Ascending aorta (tissue), 2 donors: ENCODE data around the gene SLC9C2. TPM values are rescaled to one million over a fixed set of nuclear protein-coding genes. Genes with fewer than 3 reads are reported as not detected.

Experiments
- DNase-seq, 2 donors: peaks; one replicate each; pipeline ENCODE4 v3.0.0-alpha.2; 2019; ENCODE audit warnings: low spot score in 2 of 2
- H3K27ac ChIP-seq, 2 donors: fragments of 200-600 bp; sonication (generic); one replicate each; pipeline ENCODE4 v1.5.1; 2016 to 2017; ENCODE audit warnings: mild to moderate bottlenecking in 1 of 2
- H3K27me3 ChIP-seq: fragments of 200-600 bp; sonication (generic); one replicate; pipeline ENCODE4 v1.5.1; 2017
- H3K36me3 ChIP-seq, 2 donors: fragments of 200-600 bp; sonication (generic); one replicate each; pipeline ENCODE4 v1.5.1; 2016
- H3K4me1 ChIP-seq, 2 donors: fragments of 200-600 bp; sonication (generic); one replicate each; pipeline ENCODE4 v1.5.1; 2016 to 2017; ENCODE audit warnings: mild to moderate bottlenecking in 1 of 2
- H3K4me3 ChIP-seq, 2 donors: fragments of 200-600 bp; sonication (generic); one replicate each; pipeline ENCODE4 v1.5.1; 2016 to 2017; ENCODE audit warnings: mild to moderate bottlenecking in 1 of 2
- H3K9me3 ChIP-seq, 2 donors: fragments of 200-600 bp; sonication (generic); one replicate each; pipeline ENCODE4 v1.5.1; 2016
- intact Hi-C: fragments of 100-400 bp; cut with DNase I; formaldehyde crosslinking; loops from one replicate; pipeline ENCODE4 v1.15.1; 2023
- total RNA-seq: library from RNA; depleted of rRNA; stranded (reverse); fragments of >200 nt; gene quantifications from one replicate; pipeline ENCODE4 v1.1.0, GENCODE V29; 2016
- TF ChIP-seq, protein P1 (sequence below), 3 experiments: fragments of 200-600 bp in 2 of 3; fragments of 450-650 bp in 1 of 3; sonication (generic) in 2 of 3; IDR thresholded peaks; one replicate each; pipeline ENCODE4 v1.5.1; 2016 to 2019; ENCODE audit warnings: antibody characterized with exemption in 3 of 3, mild to moderate bottlenecking in 1 of 3, moderate library complexity in 1 of 3

Gene SLC9C2
- total RNA-seq, 1 donor from 2014 or later = not detected

DNA sequence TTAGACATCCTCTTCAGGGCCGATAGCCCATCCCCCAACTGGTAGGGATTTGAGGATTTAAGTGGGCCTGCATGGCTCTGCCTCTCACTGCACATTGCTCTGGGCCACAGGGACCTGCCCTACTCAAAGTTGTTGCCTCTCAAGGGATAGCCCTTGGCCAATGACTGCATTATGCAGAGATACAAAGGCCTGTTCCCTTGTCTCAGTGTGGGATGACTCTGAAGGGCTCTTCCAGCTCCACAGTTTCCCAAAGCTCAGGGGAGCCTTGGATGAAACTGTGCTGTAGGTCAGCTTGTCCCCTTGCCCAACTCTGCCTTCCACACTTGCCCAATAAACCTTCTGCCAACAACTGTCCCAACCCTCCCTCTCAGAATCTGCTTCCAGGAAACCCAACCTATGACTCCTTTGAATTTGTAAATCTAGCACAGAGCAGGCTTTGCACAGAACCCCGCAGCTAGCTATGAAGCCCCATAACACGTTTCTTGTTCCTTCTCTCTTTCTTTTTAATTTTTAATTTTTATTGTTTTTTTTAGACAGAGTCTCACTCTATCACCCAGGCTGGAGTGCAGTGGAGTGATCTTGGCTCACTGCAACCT lies 42.5 kb downstream of the SLC9C2 start:
- intact Hi-C loops = no loop called here
- Histone ChIP-seq H3K27ac (no peak overlapping the region), H3K27me3 (no peaks in the 10 kb centered on the region), H3K4me1 (no peaks in the 10 kb centered on the region), H3K36me3 (no peaks in the 10 kb centered on the region), H3K4me3 (no peak overlapping the region), H3K9me3 (no peaks in the 10 kb centered on the region)
- no peak for DNase-seq
- TF ChIP-seq, protein P1, sequence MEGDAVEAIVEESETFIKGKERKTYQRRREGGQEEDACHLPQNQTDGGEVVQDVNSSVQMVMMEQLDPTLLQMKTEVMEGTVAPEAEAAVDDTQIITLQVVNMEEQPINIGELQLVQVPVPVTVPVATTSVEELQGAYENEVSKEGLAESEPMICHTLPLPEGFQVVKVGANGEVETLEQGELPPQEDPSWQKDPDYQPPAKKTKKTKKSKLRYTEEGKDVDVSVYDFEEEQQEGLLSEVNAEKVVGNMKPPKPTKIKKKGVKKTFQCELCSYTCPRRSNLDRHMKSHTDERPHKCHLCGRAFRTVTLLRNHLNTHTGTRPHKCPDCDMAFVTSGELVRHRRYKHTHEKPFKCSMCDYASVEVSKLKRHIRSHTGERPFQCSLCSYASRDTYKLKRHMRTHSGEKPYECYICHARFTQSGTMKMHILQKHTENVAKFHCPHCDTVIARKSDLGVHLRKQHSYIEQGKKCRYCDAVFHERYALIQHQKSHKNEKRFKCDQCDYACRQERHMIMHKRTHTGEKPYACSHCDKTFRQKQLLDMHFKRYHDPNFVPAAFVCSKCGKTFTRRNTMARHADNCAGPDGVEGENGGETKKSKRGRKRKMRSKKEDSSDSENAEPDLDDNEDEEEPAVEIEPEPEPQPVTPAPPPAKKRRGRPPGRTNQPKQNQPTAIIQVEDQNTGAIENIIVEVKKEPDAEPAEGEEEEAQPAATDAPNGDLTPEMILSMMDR (IDR thresholded peaks at IDR 0.05) = no peak

- TF ChIP-seq, protein P1 (IDR thresholded peaks at IDR 0.05) = no peak
- no peaks in the 10 kb centered on the region for H3K4me1 ChIP-seq
- no peak overlapping the region for H3K4me3 ChIP-seq
- no peaks in the 10 kb centered on the region for H3K9me3 ChIP-seq
- intact Hi-C loops = no loop called here
- no peaks in the 10 kb centered on the region for H3K36me3 ChIP-seq
- H3K27ac ChIP-seq = no peak overlapping the region
- H3K27me3 ChIP-seq = no peaks in the 10 kb centered on the region
- no peak for DNase-seq
These were observed 47.1 kb downstream of the SLC9C2 start for GRCh38 chr1:173555651-173556305.

- no peak overlapping the region for H3K27ac ChIP-seq
- H3K4me3 ChIP-seq = no peak overlapping the region
- no peak for DNase-seq
- TF ChIP-seq, protein P1 (IDR thresholded peaks at IDR 0.05) = no peak
- H3K9me3 ChIP-seq = no peaks in the 10 kb centered on the region
- intact Hi-C loops = no loop called here
- H3K36me3 ChIP-seq = no peaks in the 10 kb centered on the region
- no peaks in the 10 kb centered on the region for H3K27me3 ChIP-seq
- no peaks in the 10 kb centered on the region for H3K4me1 ChIP-seq
These were observed 48.2 kb downstream of the SLC9C2 start for GRCh38 chr1:173554541-173555250.

DNA sequence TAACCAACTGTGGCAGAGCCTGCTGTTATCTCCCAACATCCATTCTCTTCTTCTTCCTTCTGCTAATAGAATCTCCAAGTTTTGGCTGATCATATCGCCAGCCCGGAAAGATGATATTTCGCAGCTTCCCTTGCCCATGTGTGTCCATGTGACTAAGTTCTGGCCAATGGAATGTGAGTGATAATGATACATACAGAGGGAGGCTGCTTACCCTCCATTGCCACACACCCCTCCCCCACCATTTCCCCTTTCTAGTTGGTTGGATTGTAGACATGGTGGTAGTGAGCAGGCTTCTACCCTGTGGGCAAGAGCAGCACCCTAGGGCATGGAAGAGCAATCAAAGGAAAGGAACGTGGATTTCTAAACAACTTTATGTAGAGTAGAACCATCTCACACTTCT lies 48.8 kb downstream of the SLC9C2 start:
- Histone ChIP-seq H3K4me3 (no peak overlapping the region), H3K27me3 (no peaks in the 10 kb centered on the region), H3K36me3 (no peaks in the 10 kb centered on the region), H3K27ac (no peak overlapping the region), H3K4me1 (no peaks in the 10 kb centered on the region), H3K9me3 (no peaks in the 10 kb centered on the region)
- TF ChIP-seq, protein P1 (IDR thresholded peaks at IDR 0.05) = no peak
- intact Hi-C loops = no loop called here
- DNase-seq = no peak

DNA sequence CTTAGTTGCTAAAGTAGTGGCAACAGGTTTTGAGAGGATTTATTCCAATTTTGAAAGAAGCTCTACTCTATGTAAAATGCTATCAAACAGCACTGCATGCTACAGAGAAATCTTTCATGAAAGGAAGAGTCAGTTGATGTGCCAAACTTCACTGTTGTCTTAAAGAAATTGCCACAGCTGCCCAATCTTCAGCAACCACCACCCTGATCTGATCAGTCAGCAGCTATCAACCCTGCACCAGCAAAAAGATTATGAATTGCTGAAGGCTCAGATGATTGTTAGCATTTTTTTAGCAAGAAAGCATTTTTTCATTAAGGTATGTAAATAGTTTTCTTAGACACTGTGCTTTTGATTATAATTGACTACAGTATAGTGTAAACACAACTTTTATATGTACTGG lies 49.6 kb downstream of the SLC9C2 start:
- intact Hi-C loops = no loop called here
- no peaks in the 10 kb centered on the region for H3K36me3 ChIP-seq
- H3K9me3 ChIP-seq = no peaks in the 10 kb centered on the region
- no peak overlapping the region for H3K4me3 ChIP-seq
- DNase-seq = no peak
- TF ChIP-seq, protein P1 (IDR thresholded peaks at IDR 0.05) = no peak
- no peaks in the 10 kb centered on the region for H3K27me3 ChIP-seq
- no peaks in the 10 kb centered on the region for H3K4me1 ChIP-seq
- no peak overlapping the region for H3K27ac ChIP-seq
